Activated T-cell treated with anti-CD3 and anti-CD28 coated beads for 1 hour (primary cell): ENCODE results near the gene VARS2.
A peak's percentile ranks its signal among the peaks of the same experiment; 100 is the strongest.
"Not testable (repeated sequence)": the region's sequence is repeated elsewhere in the genome, so short reads cannot be mapped to it uniquely, and the experiment has no call there.

ENCODE experiments used
- DNase-seq: peaks from one replicate; pipeline ENCODE4 v3.0.0-alpha.2; 2020; ENCODE audit warnings: low read depth

The VARS2 gene

GRCh38 chr6:30914076-30914853 lies at the start of gene VARS2:
Gene VARS2 (plus strand): TSS chr6:30914238. CDS start chr6:30914837, 599 bp downstream.
- DNase-seq, result peak; percentile 74

- DNase-seq, result no peak
Observed at GRCh38 chr6:30864325-30864724, 49.7 kb upstream of the VARS2 start.

- not testable (repeated sequence) for DNase-seq
Observed at GRCh38 chr6:30869241-30869749, 44.7 kb upstream of the VARS2 start.

DNA sequence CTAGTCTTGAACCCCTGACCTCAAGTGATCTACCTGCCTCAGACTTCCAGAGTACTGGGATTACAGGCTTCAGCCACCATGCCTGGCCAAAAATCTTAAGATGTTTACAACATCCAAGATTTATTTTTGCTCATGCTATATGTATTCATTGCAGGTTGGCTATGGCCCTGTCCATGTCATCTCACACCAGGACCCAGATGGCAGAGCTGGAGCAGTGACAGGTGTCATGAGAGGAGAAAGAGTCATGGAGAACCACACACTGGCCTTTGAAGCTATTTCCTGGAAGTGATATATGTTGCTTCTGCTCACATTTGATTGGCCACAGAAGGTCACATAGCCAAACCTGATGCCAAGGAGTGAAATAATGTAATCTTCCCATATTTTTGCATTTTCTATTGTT lies 43.5 kb upstream of the VARS2 start:
- no peak for DNase-seq

- no peak for DNase-seq
Observed at GRCh38 chr6:30871592-30872183, 42.4 kb upstream of the VARS2 start.

GRCh38 chr6:30873137-30873640 lies 40.8 kb upstream of the VARS2 start:
- DNase-seq, result no peak

DNA sequence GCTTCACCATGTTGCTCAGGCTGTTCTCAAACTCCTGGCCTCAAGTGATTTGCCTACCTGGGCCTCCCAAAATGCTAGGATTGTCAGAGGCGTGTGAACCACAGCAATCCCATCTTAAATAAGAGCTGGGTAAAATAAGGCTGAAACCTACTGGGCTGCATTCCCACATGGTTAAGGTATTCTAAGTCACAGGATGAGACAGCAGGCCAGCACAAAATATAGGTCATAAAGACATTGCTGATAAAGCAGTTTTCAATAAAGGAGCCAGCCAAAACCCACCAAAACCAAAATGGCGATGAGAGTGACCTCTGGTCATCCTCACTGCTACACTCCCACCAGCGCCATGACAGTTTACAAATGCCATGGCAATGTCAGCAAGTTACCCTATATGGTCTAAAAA lies 40.2 kb upstream of the VARS2 start:
- not testable (repeated sequence) for DNase-seq

DNA sequence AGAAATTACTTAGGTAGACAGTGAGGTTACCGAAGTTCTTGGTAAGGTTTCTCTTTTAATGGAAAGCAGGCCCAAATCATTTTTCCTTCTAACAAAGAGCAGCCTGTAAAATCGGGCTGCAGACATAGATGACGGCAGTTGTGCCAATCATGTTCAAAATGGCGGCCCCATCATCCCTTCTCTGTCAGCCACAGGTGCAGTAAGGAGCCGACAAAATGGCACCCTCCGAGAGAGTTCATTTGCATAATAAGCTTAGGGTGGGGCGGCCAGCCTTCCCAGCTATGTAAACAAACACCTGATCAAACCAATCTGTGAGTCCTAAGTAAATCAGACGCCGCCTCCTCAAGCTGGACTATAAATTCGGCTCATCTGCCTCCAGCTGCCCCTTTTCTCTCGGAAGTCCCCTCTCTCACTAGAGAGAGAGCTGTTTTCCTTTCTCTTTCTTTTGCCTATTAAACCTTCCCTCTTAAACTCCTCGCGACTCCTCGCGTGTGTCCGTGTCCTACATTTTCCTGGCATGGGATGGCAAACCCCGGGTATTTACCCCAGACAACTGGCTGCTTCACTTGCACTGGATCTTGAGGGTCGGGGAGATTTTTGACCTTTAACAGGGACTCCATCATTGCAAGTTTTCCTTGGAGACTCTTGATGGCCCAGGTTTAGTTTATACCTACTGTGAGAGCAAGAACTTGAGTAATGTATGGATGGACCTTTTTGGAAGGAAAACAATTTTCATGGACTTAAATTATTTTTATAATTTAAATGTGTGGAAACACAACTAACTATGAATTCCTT lies 38.6 kb upstream of the VARS2 start:
- no peak for DNase-seq

DNA sequence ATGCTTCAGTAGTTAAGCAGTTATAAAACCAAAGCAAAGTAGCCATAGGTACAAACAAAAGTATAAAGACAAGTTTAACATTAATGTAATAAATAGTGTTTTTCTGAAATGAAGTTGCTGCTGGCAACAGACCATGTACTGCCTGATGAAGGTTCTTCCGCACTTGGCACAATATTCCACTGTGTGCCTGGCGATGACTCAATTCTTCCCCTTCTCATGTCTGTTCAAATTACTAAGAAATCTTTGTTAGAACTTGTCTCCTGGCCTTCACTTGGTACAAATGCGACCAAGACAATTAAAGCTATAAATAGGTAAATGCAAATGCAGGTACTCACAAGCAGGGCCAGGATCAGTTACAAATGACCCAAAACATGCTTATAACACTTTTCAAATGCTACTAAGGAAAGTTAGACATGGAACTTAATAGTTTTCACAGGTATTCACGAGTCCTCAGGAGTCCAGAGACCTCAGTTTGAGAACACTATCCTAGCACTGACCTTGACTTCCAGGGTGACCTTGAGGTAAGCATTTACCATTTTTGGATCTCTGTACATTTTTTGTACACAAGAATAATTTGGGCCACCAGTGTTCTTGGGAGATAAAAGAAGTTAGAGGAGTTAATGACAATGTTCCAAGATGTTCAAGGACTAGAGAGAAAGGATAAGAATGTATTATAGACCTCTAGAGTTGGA lies 37.9 kb upstream of the VARS2 start:
- no peak for DNase-seq

DNA sequence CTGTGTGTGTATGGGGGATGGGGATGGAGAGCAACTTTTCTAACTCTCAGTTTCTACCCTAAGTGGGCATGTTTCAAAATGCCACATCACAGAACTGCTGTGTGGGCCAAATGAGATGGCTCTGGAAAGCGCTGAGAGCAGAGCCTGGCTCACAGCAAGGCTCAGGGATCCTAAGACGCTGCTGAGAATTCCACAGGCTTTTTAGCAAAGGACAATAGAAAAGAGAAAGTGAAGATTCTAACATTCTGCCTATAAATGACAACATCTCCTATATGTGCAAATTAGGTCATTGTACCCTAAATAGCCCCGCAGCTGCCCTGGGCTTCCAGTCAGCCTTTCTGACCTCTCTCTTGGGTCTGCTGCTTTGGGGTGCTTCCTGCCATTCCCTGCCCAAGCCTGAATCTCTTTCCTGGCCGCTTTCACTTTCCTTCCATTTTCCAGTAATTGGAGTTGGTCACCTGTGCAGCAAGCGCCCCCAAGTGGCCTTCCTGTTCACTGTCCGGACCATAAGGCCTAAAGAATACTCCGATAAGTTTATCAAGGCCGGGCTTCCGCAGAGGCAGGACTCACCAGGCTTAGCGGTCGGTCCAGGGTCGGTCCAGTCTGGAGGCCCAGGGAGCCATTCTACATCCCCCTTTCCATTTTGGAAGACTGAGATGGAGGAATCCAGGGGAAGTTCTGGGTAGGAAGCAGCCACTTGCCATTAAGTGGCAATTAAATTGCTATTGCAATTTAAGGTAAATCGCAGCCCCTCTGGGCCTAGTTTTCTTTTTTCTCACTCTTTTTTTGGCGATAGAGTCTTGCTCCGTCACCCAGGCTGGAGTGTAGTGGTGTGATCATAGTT lies 36.4 kb upstream of the VARS2 start:
- peak; percentile 69 for DNase-seq

GRCh38 chr6:30879684-30880427 lies 34.2 kb upstream of the VARS2 start:
- DNase-seq, result no peak

- DNase-seq, result no peak
Observed at GRCh38 chr6:30880698-30881252, 33.3 kb upstream of the VARS2 start.

- no peak for DNase-seq
Observed at GRCh38 chr6:30881392-30882203, 32.4 kb upstream of the VARS2 start.

DNA sequence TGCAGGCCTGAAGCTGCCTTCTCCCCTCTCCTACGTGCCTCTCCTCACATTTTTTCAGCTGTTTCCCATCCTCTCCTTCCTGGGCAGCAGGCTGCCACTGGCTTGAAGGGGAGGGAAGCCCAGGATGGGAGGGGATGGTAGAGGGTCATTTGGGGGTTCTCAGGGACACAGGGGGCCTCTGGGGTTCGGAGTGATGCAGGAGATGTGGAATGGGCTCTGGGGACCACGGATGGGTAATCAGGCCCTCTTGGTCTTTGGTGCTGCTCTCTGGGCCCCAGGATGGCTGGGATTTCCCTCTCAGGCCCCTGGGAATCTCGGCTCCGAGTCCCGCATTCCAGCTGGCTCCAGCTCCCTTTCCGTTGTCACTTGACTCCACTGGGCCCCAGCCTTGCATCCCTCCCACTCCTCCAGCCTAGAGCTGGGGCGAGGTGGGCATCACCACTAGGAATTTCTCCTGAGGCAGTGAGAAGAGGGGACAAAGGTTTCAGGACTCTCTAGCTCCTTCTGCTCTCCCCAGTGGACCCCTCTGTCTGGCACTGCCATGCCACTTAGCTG lies 31.8 kb upstream of the VARS2 start:
- no peak for DNase-seq

- DNase-seq, result no peak
Observed at GRCh38 chr6:30882759-30883684, 31.0 kb upstream of the VARS2 start.

DNA sequence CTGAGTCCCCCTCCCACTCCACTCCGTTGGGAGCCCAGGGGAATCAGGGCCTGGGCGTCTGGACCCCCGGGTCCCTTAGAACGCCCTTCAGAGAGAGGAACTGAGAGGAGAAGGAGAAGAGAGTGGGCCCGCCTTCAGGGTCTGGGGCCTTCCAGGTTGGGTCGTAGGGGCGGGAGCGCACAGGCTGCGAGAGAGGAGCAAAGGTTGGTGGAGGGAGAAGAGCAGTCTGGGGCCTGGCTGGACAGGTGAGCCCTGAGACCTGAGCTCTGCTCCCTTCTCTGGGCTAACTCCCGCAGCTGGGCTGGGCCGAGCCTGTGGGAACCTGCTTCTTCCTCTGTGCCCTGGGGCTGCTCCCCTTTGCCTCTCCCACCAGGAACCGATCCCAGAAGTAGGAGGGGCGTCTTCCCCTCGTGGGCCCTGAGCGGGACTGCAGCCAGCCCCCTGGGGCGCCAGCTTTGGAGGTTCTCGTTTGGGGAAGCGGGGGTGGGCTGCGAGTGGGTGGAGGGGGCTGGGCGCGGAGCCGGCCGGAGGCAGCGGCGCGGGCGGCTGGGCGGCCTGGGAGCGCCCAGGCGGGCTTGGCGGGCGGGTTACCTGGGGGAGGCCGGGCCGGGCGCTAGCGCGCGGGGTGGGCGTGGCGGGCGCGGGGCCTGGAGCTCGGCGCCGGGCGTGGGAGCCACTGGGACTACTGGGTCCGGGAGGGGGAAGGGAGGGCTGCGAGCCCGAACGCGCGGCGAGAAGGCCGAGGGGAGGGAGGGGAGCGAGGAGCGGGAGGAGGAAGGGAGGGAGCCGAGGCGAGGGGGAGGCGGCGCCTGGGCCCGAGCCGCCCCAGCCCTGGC lies 30.1 kb upstream of the VARS2 start, which contains the start of gene DDR1:
TSS of gene DDR1 (plus strand) at position 835 of the 836 bp plus-strand sequence. CDS start 4,211 bp downstream, outside the sequence.
- peak; percentile 29 for DNase-seq
